Gastrocnemius medialis (tissue), 4 donors: ENCODE results near the gene DERA.

Experiments
- POLR2A ChIP-seq, 2 donors: fragments of 450-650 bp; IDR thresholded peaks; one replicate each; pipeline ENCODE4 v1.6.1; 2017; ENCODE audit warnings: antibody characterized with exemption in 2 of 2, mild to moderate bottlenecking in 2 of 2, moderate library complexity in 2 of 2
- TF ChIP-seq, protein P1 (sequence below), 5 experiments: fragments of 450-650 bp in 3 of 5; fragments of 200-600 bp in 2 of 5; sonication (generic) in 2 of 5; IDR thresholded peaks in 4 of 5; conservative IDR thresholded peaks in 1 of 5; 1 replicate in 4 of 5; 2 replicates in 1 of 5; pipeline ENCODE4 v1.5.1; 2016 to 2019; ENCODE audit warnings: antibody characterized with exemption in 5 of 5, mild to moderate bottlenecking in 3 of 5, moderate library complexity in 3 of 5

DNA sequence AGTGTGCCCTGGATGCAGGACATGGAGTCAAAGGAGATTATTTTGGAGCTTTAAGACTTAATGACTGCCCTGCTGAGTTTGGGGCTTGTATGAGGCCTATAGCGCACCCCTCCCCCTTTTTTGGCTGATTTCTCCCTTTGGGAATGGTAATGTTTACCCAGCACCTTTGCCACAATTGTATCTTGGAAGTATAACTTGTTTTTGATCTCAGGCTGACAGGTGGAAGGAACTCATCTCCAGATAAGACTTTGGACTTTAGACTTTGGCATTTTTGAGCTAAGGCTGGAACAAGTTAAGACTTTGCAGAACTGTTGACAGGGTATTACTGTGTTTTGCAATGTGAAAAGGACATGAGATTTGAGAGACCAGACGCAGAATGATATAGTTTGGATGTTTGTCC lies 110.5 kb downstream of the DERA start:
- TF ChIP-seq, protein P1, sequence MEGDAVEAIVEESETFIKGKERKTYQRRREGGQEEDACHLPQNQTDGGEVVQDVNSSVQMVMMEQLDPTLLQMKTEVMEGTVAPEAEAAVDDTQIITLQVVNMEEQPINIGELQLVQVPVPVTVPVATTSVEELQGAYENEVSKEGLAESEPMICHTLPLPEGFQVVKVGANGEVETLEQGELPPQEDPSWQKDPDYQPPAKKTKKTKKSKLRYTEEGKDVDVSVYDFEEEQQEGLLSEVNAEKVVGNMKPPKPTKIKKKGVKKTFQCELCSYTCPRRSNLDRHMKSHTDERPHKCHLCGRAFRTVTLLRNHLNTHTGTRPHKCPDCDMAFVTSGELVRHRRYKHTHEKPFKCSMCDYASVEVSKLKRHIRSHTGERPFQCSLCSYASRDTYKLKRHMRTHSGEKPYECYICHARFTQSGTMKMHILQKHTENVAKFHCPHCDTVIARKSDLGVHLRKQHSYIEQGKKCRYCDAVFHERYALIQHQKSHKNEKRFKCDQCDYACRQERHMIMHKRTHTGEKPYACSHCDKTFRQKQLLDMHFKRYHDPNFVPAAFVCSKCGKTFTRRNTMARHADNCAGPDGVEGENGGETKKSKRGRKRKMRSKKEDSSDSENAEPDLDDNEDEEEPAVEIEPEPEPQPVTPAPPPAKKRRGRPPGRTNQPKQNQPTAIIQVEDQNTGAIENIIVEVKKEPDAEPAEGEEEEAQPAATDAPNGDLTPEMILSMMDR (IDR thresholded peaks at IDR 0.05 in 4 of 5, conservative IDR thresholded peaks at IDR 0.05 in 1 of 5), result no peak
- no peak for TF ChIP-seq POLR2A (IDR thresholded peaks at IDR 0.05)
